C4-2B (cell line): Measurements from ENCODE around the gene EIF4B.

Experiments used
- CTCF ChIP-seq: fragments of 450-650 bp; conservative IDR thresholded peaks from 2 replicates; pipeline ENCODE4 v1.5.1; 2017; ENCODE audit warnings: mild to moderate bottlenecking
- ZFX ChIP-seq: fragments of 450-650 bp; IDR thresholded peaks from 2 replicates; pipeline ENCODE4 v1.6.1; 2017

GRCh38 chr12:53065470-53065869, 59.2 kb downstream of the EIF4B start:
- TF ChIP-seq CTCF (no peak), ZFX (no peak)
